ENCODE results near the gene GNPDA2.

- TF ChIP-seq CTCF (conservative IDR thresholded peaks at IDR 0.05) = no peak
- no peak for TF ChIP-seq ZFX (IDR thresholded peaks at IDR 0.05)
Measured at GRCh38 chr4:44736900-44737299, 10.5 kb upstream of the GNPDA2 start.
